WI38 (cell line): ENCODE measurements around the gene BBS9.

Experiments used
- H3K4me3 ChIP-seq: 2 replicates; pipeline ENCODE4 v1.5.1; 2011; ENCODE audit warnings: low read depth, mild to moderate bottlenecking, control low read depth, low read length
- TF ChIP-seq, protein P1 (sequence below): IDR thresholded peaks from 2 replicates; pipeline ENCODE4 v1.5.1; 2012; ENCODE audit warnings: low read depth, mild to moderate bottlenecking, control low read depth, low read length

BBS9 gene

GRCh38 chr7:33485747-33486493, 356.6 kb downstream of the BBS9 start:
- no peak overlapping the region for H3K4me3 ChIP-seq
- TF ChIP-seq, protein P1, sequence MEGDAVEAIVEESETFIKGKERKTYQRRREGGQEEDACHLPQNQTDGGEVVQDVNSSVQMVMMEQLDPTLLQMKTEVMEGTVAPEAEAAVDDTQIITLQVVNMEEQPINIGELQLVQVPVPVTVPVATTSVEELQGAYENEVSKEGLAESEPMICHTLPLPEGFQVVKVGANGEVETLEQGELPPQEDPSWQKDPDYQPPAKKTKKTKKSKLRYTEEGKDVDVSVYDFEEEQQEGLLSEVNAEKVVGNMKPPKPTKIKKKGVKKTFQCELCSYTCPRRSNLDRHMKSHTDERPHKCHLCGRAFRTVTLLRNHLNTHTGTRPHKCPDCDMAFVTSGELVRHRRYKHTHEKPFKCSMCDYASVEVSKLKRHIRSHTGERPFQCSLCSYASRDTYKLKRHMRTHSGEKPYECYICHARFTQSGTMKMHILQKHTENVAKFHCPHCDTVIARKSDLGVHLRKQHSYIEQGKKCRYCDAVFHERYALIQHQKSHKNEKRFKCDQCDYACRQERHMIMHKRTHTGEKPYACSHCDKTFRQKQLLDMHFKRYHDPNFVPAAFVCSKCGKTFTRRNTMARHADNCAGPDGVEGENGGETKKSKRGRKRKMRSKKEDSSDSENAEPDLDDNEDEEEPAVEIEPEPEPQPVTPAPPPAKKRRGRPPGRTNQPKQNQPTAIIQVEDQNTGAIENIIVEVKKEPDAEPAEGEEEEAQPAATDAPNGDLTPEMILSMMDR: no peak

DNA sequence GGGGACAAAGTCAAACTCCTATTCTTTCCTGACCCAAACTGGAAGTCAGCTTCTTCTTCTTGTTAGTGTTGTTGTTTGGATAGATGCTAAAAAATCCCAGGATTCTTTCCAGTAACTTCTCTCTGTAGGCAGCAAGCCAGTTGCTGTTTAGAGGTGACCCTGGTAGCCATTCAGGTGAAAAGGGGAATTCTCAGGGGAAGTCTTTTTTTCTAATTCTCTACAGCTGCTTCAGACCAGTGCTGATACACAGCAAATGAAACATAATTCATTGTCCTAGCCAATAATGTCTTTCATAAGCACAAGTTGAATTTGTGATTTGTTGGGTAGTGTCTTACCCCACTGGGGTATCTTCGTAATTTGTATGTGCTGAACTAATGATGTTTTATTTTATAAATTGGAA, 357.3 kb downstream of the BBS9 start:
- no peak overlapping the region for H3K4me3 ChIP-seq
- TF ChIP-seq, protein P1: no peak

- TF ChIP-seq, protein P1: no peak
- no peak overlapping the region for H3K4me3 ChIP-seq
Measured at GRCh38 chr7:33487998-33488682, 358.8 kb downstream of the BBS9 start.

DNA sequence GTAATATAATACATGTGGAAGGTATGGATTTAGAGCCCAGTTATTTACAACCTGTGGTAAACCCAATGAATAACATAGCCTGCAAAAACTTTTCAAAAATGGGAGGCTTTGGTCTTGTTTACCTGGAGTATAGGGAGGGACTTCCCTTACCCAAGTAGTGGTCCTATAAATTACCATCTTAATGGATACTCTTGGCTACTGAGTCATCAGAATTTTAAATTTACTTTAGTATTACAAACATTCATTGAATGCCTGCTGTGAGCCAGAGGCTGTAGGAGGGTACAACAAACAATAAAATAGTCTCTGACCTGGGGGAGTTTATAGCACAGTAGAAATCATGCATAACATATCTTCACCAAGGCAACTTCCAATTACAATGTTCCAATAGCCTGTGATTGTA, 365.1 kb downstream of the BBS9 start:
- TF ChIP-seq, protein P1: no peak
- H3K4me3 ChIP-seq: no peak overlapping the region

DNA sequence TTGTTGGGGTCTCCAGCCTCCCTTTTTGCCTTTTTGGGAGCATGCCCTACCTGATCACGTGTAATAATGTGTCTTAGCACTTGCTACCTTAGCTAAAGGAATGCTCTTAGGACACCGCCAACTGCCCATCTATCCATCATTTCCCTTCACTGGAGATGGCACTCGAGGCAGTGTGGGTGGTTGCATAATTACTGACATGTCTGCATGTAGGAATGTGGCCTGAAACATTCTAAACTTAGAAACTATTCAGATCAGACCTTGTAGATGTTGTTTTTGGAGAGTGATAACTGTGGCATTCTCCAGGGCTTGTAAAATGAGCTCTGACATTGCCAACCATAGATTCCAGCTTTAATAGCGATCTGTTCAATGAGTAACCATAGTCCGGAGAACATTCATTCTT, 365.8 kb downstream of the BBS9 start:
- TF ChIP-seq, protein P1: no peak

DNA sequence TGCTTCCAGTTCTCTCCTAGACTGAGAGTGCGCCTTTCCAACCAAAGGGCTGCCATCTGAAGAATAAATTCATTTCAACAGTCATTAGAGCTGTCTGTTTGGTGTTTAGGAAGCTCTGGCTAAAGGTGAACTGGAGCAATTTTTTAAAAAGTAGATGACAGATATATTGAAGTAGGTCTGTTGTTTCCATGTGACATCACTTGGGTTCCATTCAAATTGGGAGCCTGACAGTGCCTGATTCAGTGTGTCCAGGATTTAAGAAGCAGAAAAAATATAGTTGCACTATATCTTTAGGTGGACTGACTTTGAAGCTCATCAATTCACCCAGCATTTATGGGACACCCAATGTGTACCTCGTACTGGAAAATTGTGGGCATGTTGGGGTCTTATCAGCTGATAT, 367.7 kb downstream of the BBS9 start:
- H3K4me3 ChIP-seq: no peak overlapping the region
- TF ChIP-seq, protein P1: no peak

More for the DNA sequence above, 365.8 kb downstream of the BBS9 start:
- no peak overlapping the region for H3K4me3 ChIP-seq
